NOMO-1 (cell line): ENCODE measurements around the gene SMARCB1.
A peak's percentile ranks its signal among the peaks of the same experiment; 100 is the strongest.

ENCODE experiments used
- DNase-seq, 2 experiments: peaks; one replicate each; lab custom pipeline; 2025; ENCODE audit not compliant: unreplicated experiment in 2 of 2; lab: John Stamatoyannopoulos, UW

Gene SMARCB1

GRCh38 chr22:23760056-23760455 is 26.7 kb upstream of the SMARCB1 start:
- no peak for DNase-seq

GRCh38 chr22:23762842-23763578 is 23.8 kb upstream of the SMARCB1 start, which contains the start of gene C22orf15:
Gene C22orf15, plus strand, starts transcription at chr22:23762990. Its CDS starts 317 bp downstream, at chr22:23763307.
- no peak for DNase-seq

- no peak for DNase-seq
Measured at GRCh38 chr22:23763579-23763945, 23.2 kb upstream of the SMARCB1 start.

- no peak for DNase-seq
Measured at GRCh38 chr22:23763954-23764353, 22.8 kb upstream of the SMARCB1 start.

GRCh38 chr22:23764899-23765881 is 21.6 kb upstream of the SMARCB1 start:
- DNase-seq: no peak

GRCh38 chr22:23767303-23767672 is 19.5 kb upstream of the SMARCB1 start:
- no peak for DNase-seq

- DNase-seq: peak; percentile 82 to 84
Measured at GRCh38 chr22:23767673-23768548, 18.9 kb upstream of the SMARCB1 start, which contains the start of gene CHCHD10. Gene CHCHD10, minus strand, starts transcription at chr22:23767972. Its CDS starts 98 bp downstream, at chr22:23767874.

- no peak for DNase-seq
Measured at GRCh38 chr22:23769321-23769965, 17.3 kb upstream of the SMARCB1 start.

GRCh38 chr22:23772315-23772648 is 14.5 kb upstream of the SMARCB1 start:
- DNase-seq: no peak

GRCh38 chr22:23772649-23773473 is 13.9 kb upstream of the SMARCB1 start, which contains the start of gene MMP11:
Gene MMP11, plus strand, starts transcription at chr22:23772849. Its CDS starts 22 bp downstream, at chr22:23772871.
- peak in 1 of 2 experiments; percentile 13 for DNase-seq

GRCh38 chr22:23773483-23774113 is 13.2 kb upstream of the SMARCB1 start:
- no peak for DNase-seq

- DNase-seq: no peak
Measured at GRCh38 chr22:23774114-23774921, 12.4 kb upstream of the SMARCB1 start.

GRCh38 chr22:23774922-23775436 is 11.8 kb upstream of the SMARCB1 start:
- no peak for DNase-seq

GRCh38 chr22:23775779-23776375 is 10.9 kb upstream of the SMARCB1 start:
- no peak for DNase-seq

GRCh38 chr22:23777776-23778576 is 8.8 kb upstream of the SMARCB1 start:
- DNase-seq: no peak

GRCh38 chr22:23778577-23778900 is 8.2 kb upstream of the SMARCB1 start:
- no peak for DNase-seq

GRCh38 chr22:23779083-23779482 is 7.7 kb upstream of the SMARCB1 start:
- DNase-seq: no peak
